Measurements from ENCODE around the gene ZCCHC24. TPM values are rescaled to one million over a fixed set of nuclear protein-coding genes. Genes with fewer than 3 reads are reported as not detected.
"Not testable (repeated sequence)": the region's sequence is repeated elsewhere in the genome, so short reads cannot be mapped to it uniquely, and the experiment has no call there.

Gene ZCCHC24
- total RNA-seq, 2 experiments from 2014 or later, result 2.4 to 3.1 TPM

DNA sequence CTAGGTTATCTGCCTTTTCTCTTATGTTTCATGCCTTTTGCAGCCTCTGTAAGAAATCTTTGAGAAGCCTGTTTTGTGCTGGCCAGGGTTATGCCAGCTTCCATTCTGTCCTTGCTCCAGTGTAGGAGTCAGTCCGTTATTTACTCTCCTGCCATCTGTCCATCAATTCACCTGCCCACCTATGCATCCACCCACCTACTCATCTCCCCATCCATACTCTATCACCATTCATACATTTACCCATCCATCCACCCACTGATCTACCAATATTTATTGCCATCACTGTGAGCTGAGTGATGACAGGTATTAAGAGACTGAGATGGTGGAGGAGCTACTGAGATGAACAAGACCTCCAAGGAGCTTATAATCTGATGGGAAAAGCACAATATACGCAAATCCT is 110.9 kb downstream of the ZCCHC24 start:
- H3K27me3 Mint-ChIP-seq, result no peaks in the 10 kb centered on the region
- H3K27ac Mint-ChIP-seq, result no peak overlapping the region

DNA sequence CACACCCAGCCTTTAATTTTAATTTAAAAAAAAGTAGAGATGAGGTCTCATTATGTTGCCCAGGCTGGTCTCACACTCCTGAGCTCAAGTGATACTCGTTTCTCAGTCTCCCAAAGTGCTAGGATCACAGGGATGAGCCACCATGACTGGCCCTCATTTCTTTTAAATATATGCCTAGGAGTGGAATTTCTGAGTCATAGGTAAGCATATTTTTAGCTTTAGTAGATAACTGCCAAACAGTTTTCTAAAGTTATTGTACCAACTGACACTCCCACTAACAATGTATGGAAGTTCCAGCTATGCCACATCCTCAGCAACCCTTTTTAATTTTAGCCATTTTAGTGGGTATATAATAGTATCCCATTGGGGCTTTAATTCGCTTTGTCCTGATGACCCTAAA is 111.9 kb downstream of the ZCCHC24 start:
- CTCF ChIA-PET, result interaction anchor here (0.9 to 2.4 kb wide), 5 partner anchors 9 to 13 kb away, joined by 3 to 11 read pairs (median 6); no protein-coding TSS in a partner anchor
- Mint-ChIP-seq H3K4me1 (peaks cover 26% of the 10 kb centered on the region), H3K9me3 (ENCODE audit: low read depth) (no peaks in the 10 kb centered on the region), H3K27me3 (no peaks in the 10 kb centered on the region), H3K27ac (no peak overlapping the region), H3K36me3 (peaks cover 2% of the 10 kb centered on the region), H3K4me3 (no peak overlapping the region)
- DNase-seq (no peak), ATAC-seq (no peak)

More for the DNA sequence above, 110.9 kb downstream of the ZCCHC24 start:
- ATAC-seq, result no peak
- no peaks in the 10 kb centered on the region for H3K9me3 Mint-ChIP-seq (ENCODE audit: low read depth)
- CTCF ChIA-PET, result interaction anchor here (0.6 to 2.4 kb wide), 7 partner anchors 8 to 132 kb away, joined by 3 to 11 read pairs (median 3); no protein-coding TSS in a partner anchor
- no peak for DNase-seq
- H3K4me3 Mint-ChIP-seq, result no peak overlapping the region
- peaks cover 26% of the 10 kb centered on the region for H3K4me1 Mint-ChIP-seq
- peaks cover 2% of the 10 kb centered on the region for H3K36me3 Mint-ChIP-seq

DNA sequence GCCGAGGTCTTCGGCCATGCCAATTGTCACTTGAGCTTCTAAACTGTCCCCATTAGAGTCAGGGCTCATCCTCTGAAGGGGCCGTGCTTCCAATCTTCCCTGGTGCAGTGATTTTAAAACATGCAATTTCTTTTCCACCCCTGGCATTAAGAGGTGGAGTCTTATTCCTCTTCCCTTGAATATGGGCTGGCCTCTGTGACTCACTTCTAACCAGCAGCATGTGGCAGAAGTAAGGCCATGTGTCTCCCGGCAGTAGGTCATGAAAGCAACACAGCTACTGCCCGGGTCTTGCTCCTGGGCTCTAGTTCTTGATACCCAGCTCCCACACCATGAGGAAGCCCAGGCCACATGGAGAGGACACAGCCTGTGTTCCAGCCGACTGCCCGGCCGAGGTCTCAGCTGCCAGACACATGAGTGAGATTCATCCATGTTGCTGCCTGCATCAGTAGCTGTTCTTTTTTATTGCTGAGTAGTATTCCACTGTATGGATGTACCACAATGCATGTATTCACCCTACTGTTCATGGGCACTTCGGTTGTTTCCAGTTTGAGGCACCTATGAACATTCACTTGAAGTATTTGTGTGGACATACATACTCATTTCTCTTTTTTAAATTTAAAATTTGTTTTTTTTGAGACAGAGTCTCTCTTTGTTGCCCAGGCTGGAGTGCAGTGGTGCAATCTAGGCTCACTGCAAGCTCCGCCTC is 112.7 kb downstream of the ZCCHC24 start:
- not testable (repeated sequence) for H3K27me3 Mint-ChIP-seq; H3K36me3 Mint-ChIP-seq; DNase-seq; H3K4me3 Mint-ChIP-seq; H3K9me3 Mint-ChIP-seq (ENCODE audit: low read depth); H3K27ac Mint-ChIP-seq; ATAC-seq
- CTCF ChIA-PET, result interaction anchor here (1.7 to 2.4 kb wide), 3 partner anchors 9 to 12 kb away, joined by 6 to 11 read pairs (median 6); no protein-coding TSS in a partner anchor
- H3K4me1 Mint-ChIP-seq, result peaks cover 26% of the 10 kb centered on the region

Other genes with a start within 250 kb of the ZCCHC24 start
- 100 to 1,000 TPM; 119 to 144 TPM for gene PPIF, start 98.2 kb downstream of the ZCCHC24 start, total RNA-seq
- gene EIF5AL1, start 66.9 kb upstream of the ZCCHC24 start, total RNA-seq, result 1 to 10 TPM; 1.1 to 1.8 TPM
- not detected for gene SFTPA2, start 114.8 kb upstream of the ZCCHC24 start, total RNA-seq
- gene SFTPA1, start 165.3 kb upstream of the ZCCHC24 start, total RNA-seq, result not detected

Measured in activated CD8-positive, alpha-beta memory T cell treated with anti-CD3 and anti-CD28 coated beads, Interleukin-2, amount 10 ng/mL, durations not matched to agents 7 days and 5 days (primary cell).